Uterus (tissue), 4 donors: ENCODE results near the gene TRAF2. TPM values are rescaled to one million over a fixed set of nuclear protein-coding genes. Genes with fewer than 3 reads are reported as not detected.

Source experiments
- DNase-seq, 2 donors: peaks; one replicate each; pipeline ENCODE4 v3.0.0-alpha.2; 2019 to 2020
- H3K27ac ChIP-seq, 2 donors: fragments of 200-600 bp; sonication (generic); 1 replicate in 1 of 2; 2 replicates in 1 of 2; pipeline ENCODE4 v1.5.1; 2016 to 2018
- H3K27me3 ChIP-seq, 2 donors: fragments of 200-600 bp; sonication (generic); one replicate each; pipeline ENCODE4 v1.5.1; 2018 to 2019; ENCODE audit warnings: control low read depth in 1 of 2
- H3K36me3 ChIP-seq, 2 donors: fragments of 200-600 bp; sonication (generic); one replicate each; pipeline ENCODE4 v1.5.1; 2019; ENCODE audit warnings: control low read depth in 1 of 2
- H3K4me1 ChIP-seq, 2 donors: fragments of 200-600 bp; sonication (generic); one replicate each; pipeline ENCODE4 v1.5.1; 2018 to 2019; ENCODE audit warnings: control low read depth in 1 of 2
- H3K4me3 ChIP-seq, 2 donors: fragments of 200-600 bp; sonication (generic); 1 replicate in 1 of 2; 2 replicates in 1 of 2; pipeline ENCODE4 v1.5.1; 2018 to 2019; ENCODE audit warnings: mild to moderate bottlenecking in 1 of 2
- H3K9me3 ChIP-seq, 2 donors: fragments of 200-600 bp; sonication (generic); one replicate each; pipeline ENCODE4 v1.5.1; 2019; ENCODE audit warnings: control low read depth in 1 of 2
- CTCF ChIP-seq, 4 experiments: fragments of 200-600 bp in 2 of 4; fragments of 450-650 bp in 2 of 4; sonication (generic) in 2 of 4; IDR thresholded peaks; one replicate each; pipeline ENCODE4 v1.5.1; 2016 to 2019; ENCODE audit warnings: antibody characterized with exemption in 4 of 4, mild to moderate bottlenecking in 2 of 4, moderate library complexity in 1 of 4
- POLR2A ChIP-seq, 2 donors: fragments of 450-650 bp; IDR thresholded peaks; one replicate each; pipeline ENCODE4 v1.6.1; 2016; ENCODE audit warnings: antibody characterized with exemption in 2 of 2, mild to moderate bottlenecking in 1 of 2, moderate library complexity in 1 of 2
- intact Hi-C: fragments of 100-400 bp; cut with DNase I; formaldehyde crosslinking; loops from one replicate; pipeline ENCODE4 v1.15.1; 2023; ENCODE audit warnings: low total_unique reads
- total RNA-seq, 4 donors: library from RNA; depleted of rRNA in 3 of 4; stranded (reverse); fragments of >200 nt in 3 of 4; gene quantifications; one replicate each; pipeline versions ENCODE4 v1.1.0 to v1.2.4, GENCODE V29; 2014 to 2023
- donor health status: DM: yes; HTN: yes; CAD: no.

The TRAF2 gene
- total RNA-seq, 4 donors from 2014 or later = 0.88 to 22.1 (median 11.9) TPM

GRCh38 chr9:136958898-136959850 lies 72.9 kb downstream of the TRAF2 start:
- intact Hi-C loops = no loop called here

GRCh38 chr9:136960212-136960937 lies 74.1 kb downstream of the TRAF2 start:
- H3K27ac ChIP-seq = no peak overlapping the region
- H3K36me3 ChIP-seq = no peaks in the 10 kb centered on the region
- DNase-seq = no peak

More at GRCh38 chr9:136958898-136959850, 72.9 kb downstream of the TRAF2 start:
- Histone ChIP-seq H3K4me3 (no peak overlapping the region), H3K4me1 (no peaks in the 10 kb centered on the region), H3K27me3 (no peaks in the 10 kb centered on the region), H3K9me3 (no peaks in the 10 kb centered on the region), H3K36me3 (no peaks in the 10 kb centered on the region), H3K27ac (no peak overlapping the region)
- no peak for TF ChIP-seq CTCF (IDR thresholded peaks at IDR 0.05)
- TF ChIP-seq POLR2A (IDR thresholded peaks at IDR 0.05) = no peak
- DNase-seq = no peak

GRCh38 chr9:136960938-136961275 lies 74.6 kb downstream of the TRAF2 start:
- intact Hi-C loops = no loop called here
- H3K9me3 ChIP-seq = no peaks in the 10 kb centered on the region
- DNase-seq = no peak
- no peak overlapping the region for H3K27ac ChIP-seq
- TF ChIP-seq POLR2A (IDR thresholded peaks at IDR 0.05) = no peak
- no peak for TF ChIP-seq CTCF (IDR thresholded peaks at IDR 0.05)
- no peaks in the 10 kb centered on the region for H3K4me1 ChIP-seq
- H3K36me3 ChIP-seq = no peaks in the 10 kb centered on the region
- no peaks in the 10 kb centered on the region for H3K27me3 ChIP-seq
- no peak overlapping the region for H3K4me3 ChIP-seq

More at GRCh38 chr9:136960212-136960937, 74.1 kb downstream of the TRAF2 start:
- Histone ChIP-seq H3K27me3 (no peaks in the 10 kb centered on the region), H3K4me3 (no peak overlapping the region), H3K9me3 (no peaks in the 10 kb centered on the region), H3K4me1 (no peaks in the 10 kb centered on the region)
- intact Hi-C loops = no loop called here
- no peak for TF ChIP-seq CTCF (IDR thresholded peaks at IDR 0.05)
- TF ChIP-seq POLR2A (IDR thresholded peaks at IDR 0.05) = no peak

- DNase-seq = no peak
- intact Hi-C loops = no loop called here
- Histone ChIP-seq H3K4me3 (no peak overlapping the region), H3K27ac (no peak overlapping the region), H3K27me3 (no peaks in the 10 kb centered on the region), H3K9me3 (no peaks in the 10 kb centered on the region), H3K36me3 (no peaks in the 10 kb centered on the region), H3K4me1 (no peaks in the 10 kb centered on the region)
- TF ChIP-seq POLR2A (IDR thresholded peaks at IDR 0.05) (no peak), CTCF (IDR thresholded peaks at IDR 0.05) (no peak)
Measured at GRCh38 chr9:136961279-136962065, 75.2 kb downstream of the TRAF2 start.
